Cardiac fibroblast (primary cell): ENCODE results near the gene TMEM204.

Experiments
- DNase-seq, 2 donors: peaks; one replicate each; pipeline versions ENCODE4 v3.0.0 to v3.0.0-alpha.2; 2010; ENCODE audit warnings: low read depth in 2 of 2
- H3K4me3 ChIP-seq, 2 donors: replicated peaks in 1 of 2; 1 replicate in 1 of 2; 2 replicates in 1 of 2; pipeline ENCODE4 v1.5.1; 2011; ENCODE audit warnings: low read depth in 2 of 2, low read length in 2 of 2, mild to moderate bottlenecking in 2 of 2, moderate library complexity in 1 of 2
- CTCF ChIP-seq: IDR thresholded peaks from one replicate; pipeline ENCODE4 v1.5.1; 2011; ENCODE audit warnings: low read depth, mild to moderate bottlenecking, low read length, inconsistent platforms

Gene TMEM204

GRCh38 chr16:1575578-1575977 lies 42.1 kb downstream of the TMEM204 start:
- DNase-seq, result no peak
- no peak for TF ChIP-seq CTCF
- H3K4me3 ChIP-seq, result no peak overlapping the region

- DNase-seq, result no peak
- H3K4me3 ChIP-seq, result no peak overlapping the region
- no peak for TF ChIP-seq CTCF
Measured at GRCh38 chr16:1579214-1579613, 45.7 kb downstream of the TMEM204 start.

GRCh38 chr16:1580256-1580655 lies 46.8 kb downstream of the TMEM204 start:
- H3K4me3 ChIP-seq, result no peak overlapping the region
- no peak for TF ChIP-seq CTCF
- DNase-seq, result no peak

GRCh38 chr16:1580956-1581355 lies 47.5 kb downstream of the TMEM204 start:
- H3K4me3 ChIP-seq, result no peak overlapping the region
- DNase-seq, result no peak
- no peak for TF ChIP-seq CTCF

GRCh38 chr16:1581804-1582203 lies 48.3 kb downstream of the TMEM204 start:
- H3K4me3 ChIP-seq, result no peak overlapping the region
- no peak for DNase-seq
- TF ChIP-seq CTCF, result no peak

GRCh38 chr16:1583180-1583579 lies 49.7 kb downstream of the TMEM204 start:
- no peak for DNase-seq
- no peak for TF ChIP-seq CTCF
- no peak overlapping the region for H3K4me3 ChIP-seq

- no peak for DNase-seq
- TF ChIP-seq CTCF, result no peak
- no peak overlapping the region for H3K4me3 ChIP-seq
Measured at GRCh38 chr16:1584926-1585484, 51.5 kb downstream of the TMEM204 start.
